ENCODE data around the gene NACC1.

NACC1 gene

DNA sequence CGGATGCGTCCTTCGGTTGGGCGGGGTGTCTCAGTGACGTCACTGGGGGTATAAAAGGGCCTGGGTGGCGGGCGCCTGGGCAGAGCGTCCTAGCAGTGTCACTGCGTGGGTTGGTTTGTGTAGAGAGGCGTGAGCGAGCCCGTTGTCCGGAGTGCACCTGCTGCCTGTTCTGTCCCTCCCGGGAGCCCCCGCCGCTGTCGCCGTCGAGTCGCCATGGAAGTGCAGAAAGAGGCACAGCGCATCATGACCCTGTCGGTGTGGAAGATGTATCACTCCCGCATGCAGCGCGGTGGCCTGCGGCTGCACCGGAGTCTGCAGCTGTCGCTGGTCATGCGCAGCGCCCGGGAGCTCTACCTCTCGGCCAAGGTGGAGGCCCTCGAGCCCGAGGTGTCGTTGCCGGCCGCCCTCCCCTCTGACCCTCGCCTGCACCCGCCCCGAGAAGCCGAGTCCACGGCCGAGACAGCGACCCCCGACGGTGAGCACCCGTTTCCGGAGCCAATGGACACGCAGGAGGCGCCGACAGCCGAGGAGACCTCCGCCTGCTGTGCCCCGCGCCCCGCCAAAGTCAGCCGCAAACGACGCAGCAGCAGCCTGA lies 35.0 kb downstream of the NACC1 start:
- no peak for TF ChIP-seq ZFX (IDR thresholded peaks at IDR 0.05)
- TF ChIP-seq, protein P1, sequence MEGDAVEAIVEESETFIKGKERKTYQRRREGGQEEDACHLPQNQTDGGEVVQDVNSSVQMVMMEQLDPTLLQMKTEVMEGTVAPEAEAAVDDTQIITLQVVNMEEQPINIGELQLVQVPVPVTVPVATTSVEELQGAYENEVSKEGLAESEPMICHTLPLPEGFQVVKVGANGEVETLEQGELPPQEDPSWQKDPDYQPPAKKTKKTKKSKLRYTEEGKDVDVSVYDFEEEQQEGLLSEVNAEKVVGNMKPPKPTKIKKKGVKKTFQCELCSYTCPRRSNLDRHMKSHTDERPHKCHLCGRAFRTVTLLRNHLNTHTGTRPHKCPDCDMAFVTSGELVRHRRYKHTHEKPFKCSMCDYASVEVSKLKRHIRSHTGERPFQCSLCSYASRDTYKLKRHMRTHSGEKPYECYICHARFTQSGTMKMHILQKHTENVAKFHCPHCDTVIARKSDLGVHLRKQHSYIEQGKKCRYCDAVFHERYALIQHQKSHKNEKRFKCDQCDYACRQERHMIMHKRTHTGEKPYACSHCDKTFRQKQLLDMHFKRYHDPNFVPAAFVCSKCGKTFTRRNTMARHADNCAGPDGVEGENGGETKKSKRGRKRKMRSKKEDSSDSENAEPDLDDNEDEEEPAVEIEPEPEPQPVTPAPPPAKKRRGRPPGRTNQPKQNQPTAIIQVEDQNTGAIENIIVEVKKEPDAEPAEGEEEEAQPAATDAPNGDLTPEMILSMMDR (conservative IDR thresholded peaks at IDR 0.05): no peak; the same call in 1 of the 2 replicates
- H3K27ac ChIP-seq: peak overlapping the region; percentile 94

DNA sequence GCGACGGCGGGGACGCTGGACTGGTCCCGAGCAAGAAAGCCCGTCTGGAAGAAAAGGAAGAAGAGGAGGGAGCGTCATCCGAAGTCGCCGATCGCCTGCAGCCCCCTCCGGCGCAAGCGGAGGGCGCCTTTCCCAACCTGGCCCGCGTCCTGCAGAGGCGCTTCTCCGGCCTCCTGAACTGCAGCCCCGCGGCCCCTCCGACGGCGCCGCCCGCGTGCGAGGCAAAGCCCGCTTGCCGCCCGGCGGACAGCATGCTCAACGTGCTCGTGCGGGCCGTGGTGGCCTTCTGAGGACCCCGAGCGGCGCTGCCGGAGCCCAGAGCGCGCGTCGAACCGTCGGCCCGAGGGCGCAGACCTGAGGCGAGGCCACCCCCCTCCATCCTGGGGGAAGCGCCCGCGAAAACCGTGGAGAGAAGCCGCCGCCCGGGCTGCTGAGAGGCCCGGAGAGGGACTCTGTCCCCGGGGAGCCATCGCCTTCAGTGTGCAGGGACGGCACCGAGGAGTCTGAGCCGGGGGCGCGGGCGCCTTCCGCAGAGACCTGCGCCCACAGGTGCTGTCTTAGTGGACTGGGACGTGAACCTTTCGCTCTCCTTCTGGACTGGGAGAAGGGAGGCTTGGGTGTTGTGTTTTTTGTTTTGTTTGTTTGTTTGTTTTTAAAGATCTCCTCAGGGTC lies 35.6 kb downstream of the NACC1 start:
- TF ChIP-seq, protein P1 (conservative IDR thresholded peaks at IDR 0.05): peak; percentile 44; the same call in 1 of the 2 replicates
- no peak for TF ChIP-seq ZFX (IDR thresholded peaks at IDR 0.05)
- H3K27ac ChIP-seq: peak overlapping the region; percentile 94

DNA sequence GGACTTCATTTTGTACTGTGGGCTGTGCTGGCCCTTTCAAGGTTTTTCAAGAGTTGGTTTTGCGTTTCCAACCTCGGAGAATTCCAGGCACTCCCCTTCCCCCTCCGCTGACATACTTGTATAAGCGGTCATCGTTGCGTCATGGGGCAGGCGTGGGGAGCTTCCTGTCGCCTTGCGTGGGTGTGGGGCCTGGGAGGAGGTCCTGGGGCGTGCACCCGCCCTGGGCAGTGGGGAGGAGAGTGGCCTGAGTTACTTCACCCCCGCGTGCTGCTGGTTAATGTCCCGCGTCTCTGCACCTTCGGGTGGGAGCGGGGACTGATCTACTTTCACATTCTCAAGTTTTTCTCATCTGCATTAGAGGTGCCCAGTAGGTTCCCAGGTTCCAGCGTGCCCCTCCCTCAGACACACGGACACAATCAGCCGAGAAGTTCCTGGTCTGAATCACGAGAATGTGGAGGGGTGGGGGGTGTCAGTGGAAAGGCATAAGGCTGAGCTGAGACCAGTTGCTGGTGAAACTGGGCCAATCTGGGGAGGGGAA lies 36.2 kb downstream of the NACC1 start:
- TF ChIP-seq, protein P1 (conservative IDR thresholded peaks at IDR 0.05): no peak
- TF ChIP-seq ZFX (IDR thresholded peaks at IDR 0.05): no peak

DNA sequence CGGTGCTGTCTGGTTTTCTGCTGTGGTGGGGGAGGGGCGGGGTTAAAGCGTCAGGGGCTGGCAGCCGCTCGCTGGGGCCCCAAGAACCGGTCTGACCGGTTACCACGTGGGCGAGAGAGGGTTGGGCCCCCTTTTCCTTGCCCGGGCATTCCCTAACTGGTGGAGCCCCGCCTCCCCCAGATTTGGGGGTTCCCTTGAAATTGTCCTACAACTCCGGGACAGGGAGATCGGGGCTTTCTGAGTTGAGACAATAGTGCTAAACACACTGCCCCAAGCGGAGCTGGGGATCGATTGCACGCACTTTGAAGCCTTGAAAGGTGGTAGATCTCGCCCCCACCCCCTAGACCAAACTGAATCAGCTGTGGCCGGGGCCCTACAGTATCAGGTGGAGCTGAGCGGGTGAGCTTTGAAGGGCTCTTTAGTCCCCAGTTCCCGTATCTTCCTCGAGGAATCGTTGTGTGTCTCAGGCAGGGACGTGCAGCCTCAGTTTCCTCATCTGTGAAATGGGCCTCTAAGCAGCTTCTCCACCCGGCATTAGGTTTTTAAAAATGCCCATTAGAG lies 36.9 kb downstream of the NACC1 start:
- peak overlapping the region; percentile 94 for H3K27ac ChIP-seq
- TF ChIP-seq, protein P1 (conservative IDR thresholded peaks at IDR 0.05): no peak
- TF ChIP-seq ZFX (IDR thresholded peaks at IDR 0.05): no peak

More for the DNA sequence above, 36.2 kb downstream of the NACC1 start:
- peak overlapping the region; percentile 94 for H3K27ac ChIP-seq

DNA sequence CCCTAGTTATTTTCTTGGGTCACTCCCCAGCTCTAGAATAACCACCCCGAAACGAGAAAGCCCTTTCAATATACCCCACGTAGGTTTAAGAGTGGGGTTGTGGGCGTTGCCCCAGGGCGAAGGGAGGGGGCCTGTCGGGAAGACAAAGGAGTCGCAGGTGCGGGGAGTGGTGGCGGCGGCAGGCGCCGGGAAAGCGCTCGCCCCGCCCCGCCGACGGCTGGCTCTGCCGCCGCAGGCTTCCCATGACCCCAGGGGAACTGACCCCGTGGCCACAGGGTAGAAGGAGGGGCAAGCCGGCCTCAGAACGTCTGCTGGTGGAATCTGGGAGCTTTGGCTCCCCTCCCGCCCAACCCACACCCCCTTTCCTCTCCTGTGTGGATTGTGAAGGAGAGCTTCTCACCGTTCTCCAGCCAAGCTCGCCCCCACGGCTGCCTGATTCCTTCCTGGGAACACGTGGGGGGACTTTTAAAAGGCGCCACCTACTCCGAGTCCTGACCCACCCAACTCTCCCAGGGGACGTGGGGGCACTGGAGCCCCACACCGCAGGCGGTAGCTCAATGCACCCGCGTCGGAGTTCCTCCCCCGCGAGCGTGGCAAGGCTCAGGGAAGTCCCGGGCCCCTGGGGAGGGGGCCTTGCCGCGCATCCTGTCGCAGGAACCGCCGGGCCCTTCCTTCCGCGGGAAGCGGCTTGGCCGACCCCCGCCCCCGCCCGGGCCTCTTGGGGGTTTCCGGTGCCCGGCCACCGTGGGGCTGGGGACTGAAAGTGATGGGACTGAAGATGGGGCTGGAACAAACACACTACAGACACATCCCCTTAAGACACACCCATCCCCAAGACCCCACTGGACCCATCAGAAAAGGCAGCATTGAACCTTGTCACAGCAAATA lies 37.7 kb downstream of the NACC1 start:
- peak overlapping the region; percentile 94 for H3K27ac ChIP-seq
- TF ChIP-seq ZFX (IDR thresholded peaks at IDR 0.05): no peak
- TF ChIP-seq, protein P1 (conservative IDR thresholded peaks at IDR 0.05): no peak

DNA sequence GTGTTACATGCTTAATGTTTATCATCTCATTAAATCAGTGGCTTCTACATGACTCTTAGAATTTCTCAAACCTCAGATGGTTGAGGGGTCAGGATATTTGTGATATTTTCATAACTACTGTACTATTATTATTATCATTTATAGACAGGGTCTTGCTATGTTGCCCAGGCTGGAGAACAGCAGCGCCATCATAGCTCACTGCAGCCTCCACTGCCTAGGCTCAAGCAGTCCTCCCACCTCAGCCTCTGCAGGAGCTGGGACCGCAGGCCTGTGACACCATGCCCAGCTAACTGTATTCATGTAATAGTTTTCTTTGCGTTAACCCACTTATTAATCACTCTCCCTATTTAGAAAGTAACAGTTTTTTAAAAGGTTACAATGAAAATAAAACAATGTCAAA lies 41.6 kb downstream of the NACC1 start:
- no peak overlapping the region for H3K27ac ChIP-seq
- no peak for TF ChIP-seq ZFX (IDR thresholded peaks at IDR 0.05)
- TF ChIP-seq, protein P1 (conservative IDR thresholded peaks at IDR 0.05): no peak
